Measurements from ENCODE around the gene DIP2C. TPM values are rescaled to one million over a fixed set of nuclear protein-coding genes. Genes with fewer than 3 reads are reported as not detected.

Gene DIP2C
- total RNA-seq, 1 experiment from 2014 or later, result 11.0 TPM

- no peaks in the 10 kb centered on the region for H3K9me3 Mint-ChIP-seq (ENCODE audit: low read depth, unreplicated experiment)
- no peak overlapping the region for H3K4me3 Mint-ChIP-seq (ENCODE audit: low read depth, unreplicated experiment)
- no peak for DNase-seq
- H3K27me3 Mint-ChIP-seq (ENCODE audit: unreplicated experiment), result no peaks in the 10 kb centered on the region
- no peaks in the 10 kb centered on the region for H3K4me1 Mint-ChIP-seq (ENCODE audit: low read depth, unreplicated experiment)
- no TSS peak for BruUV-seq (replicated peaks)
- TF ChIP-seq, protein P1, sequence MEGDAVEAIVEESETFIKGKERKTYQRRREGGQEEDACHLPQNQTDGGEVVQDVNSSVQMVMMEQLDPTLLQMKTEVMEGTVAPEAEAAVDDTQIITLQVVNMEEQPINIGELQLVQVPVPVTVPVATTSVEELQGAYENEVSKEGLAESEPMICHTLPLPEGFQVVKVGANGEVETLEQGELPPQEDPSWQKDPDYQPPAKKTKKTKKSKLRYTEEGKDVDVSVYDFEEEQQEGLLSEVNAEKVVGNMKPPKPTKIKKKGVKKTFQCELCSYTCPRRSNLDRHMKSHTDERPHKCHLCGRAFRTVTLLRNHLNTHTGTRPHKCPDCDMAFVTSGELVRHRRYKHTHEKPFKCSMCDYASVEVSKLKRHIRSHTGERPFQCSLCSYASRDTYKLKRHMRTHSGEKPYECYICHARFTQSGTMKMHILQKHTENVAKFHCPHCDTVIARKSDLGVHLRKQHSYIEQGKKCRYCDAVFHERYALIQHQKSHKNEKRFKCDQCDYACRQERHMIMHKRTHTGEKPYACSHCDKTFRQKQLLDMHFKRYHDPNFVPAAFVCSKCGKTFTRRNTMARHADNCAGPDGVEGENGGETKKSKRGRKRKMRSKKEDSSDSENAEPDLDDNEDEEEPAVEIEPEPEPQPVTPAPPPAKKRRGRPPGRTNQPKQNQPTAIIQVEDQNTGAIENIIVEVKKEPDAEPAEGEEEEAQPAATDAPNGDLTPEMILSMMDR (IDR thresholded peaks at IDR 0.05; ENCODE audit: unreplicated experiment), result no peak
- intact Hi-C loops (cut with micrococcal nuclease; ENCODE audit: unreplicated experiment), result no loop called here
- H3K27ac Mint-ChIP-seq (ENCODE audit: unreplicated experiment), result no peak overlapping the region
- H3K36me3 Mint-ChIP-seq (ENCODE audit: insufficient read depth, unreplicated experiment), result no peaks in the 10 kb centered on the region
- CTCF ChIA-PET, result no interaction called here
These were observed 62.2 kb downstream of the DIP2C start for GRCh38 chr10:627032-627992.

GRCh38 chr10:625751-626711 is 63.4 kb downstream of the DIP2C start:
- BruUV-seq (replicated peaks), result no TSS peak
- CTCF ChIA-PET, result no interaction called here
- no peaks in the 10 kb centered on the region for H3K27me3 Mint-ChIP-seq (ENCODE audit: unreplicated experiment)

GRCh38 chr10:625333-625696 is 64.2 kb downstream of the DIP2C start:
- TF ChIP-seq, protein P1 (IDR thresholded peaks at IDR 0.05; ENCODE audit: unreplicated experiment), result no peak

More at GRCh38 chr10:625751-626711, 63.4 kb downstream of the DIP2C start:
- intact Hi-C loops (cut with micrococcal nuclease; ENCODE audit: unreplicated experiment), result no loop called here
- Mint-ChIP-seq H3K4me3 (ENCODE audit: low read depth, unreplicated experiment) (no peak overlapping the region), H3K9me3 (ENCODE audit: low read depth, unreplicated experiment) (no peaks in the 10 kb centered on the region), H3K27ac (ENCODE audit: unreplicated experiment) (no peak overlapping the region), H3K36me3 (ENCODE audit: insufficient read depth, unreplicated experiment) (no peaks in the 10 kb centered on the region), H3K4me1 (ENCODE audit: low read depth, unreplicated experiment) (no peaks in the 10 kb centered on the region)
- no peak for DNase-seq
- TF ChIP-seq, protein P1 (IDR thresholded peaks at IDR 0.05; ENCODE audit: unreplicated experiment), result no peak

GRCh38 chr10:624605-625332 is 64.7 kb downstream of the DIP2C start:
- DNase-seq, result peak; percentile 17
- CTCF ChIA-PET, result no interaction called here
- Mint-ChIP-seq H3K36me3 (ENCODE audit: insufficient read depth, unreplicated experiment) (no peaks in the 10 kb centered on the region), H3K27ac (ENCODE audit: unreplicated experiment) (no peak overlapping the region), H3K9me3 (ENCODE audit: low read depth, unreplicated experiment) (no peaks in the 10 kb centered on the region), H3K4me3 (ENCODE audit: low read depth, unreplicated experiment) (no peak overlapping the region), H3K27me3 (ENCODE audit: unreplicated experiment) (no peaks in the 10 kb centered on the region), H3K4me1 (ENCODE audit: low read depth, unreplicated experiment) (no peaks in the 10 kb centered on the region)
- intact Hi-C loops (cut with micrococcal nuclease; ENCODE audit: unreplicated experiment), result no loop called here
- TF ChIP-seq, protein P1 (IDR thresholded peaks at IDR 0.05; ENCODE audit: unreplicated experiment), result no peak
- no TSS peak for BruUV-seq (replicated peaks)

More at GRCh38 chr10:625333-625696, 64.2 kb downstream of the DIP2C start:
- no peaks in the 10 kb centered on the region for H3K9me3 Mint-ChIP-seq (ENCODE audit: low read depth, unreplicated experiment)
- no peaks in the 10 kb centered on the region for H3K27me3 Mint-ChIP-seq (ENCODE audit: unreplicated experiment)
- BruUV-seq (replicated peaks), result no TSS peak
- no peak overlapping the region for H3K4me3 Mint-ChIP-seq (ENCODE audit: low read depth, unreplicated experiment)
- CTCF ChIA-PET, result no interaction called here
- DNase-seq, result no peak
- no peaks in the 10 kb centered on the region for H3K4me1 Mint-ChIP-seq (ENCODE audit: low read depth, unreplicated experiment)
- intact Hi-C loops (cut with micrococcal nuclease; ENCODE audit: unreplicated experiment), result no loop called here
- H3K27ac Mint-ChIP-seq (ENCODE audit: unreplicated experiment), result no peak overlapping the region
- H3K36me3 Mint-ChIP-seq (ENCODE audit: insufficient read depth, unreplicated experiment), result no peaks in the 10 kb centered on the region

All from Calu3 (cell line).